ENCODE data around the gene DDC.
"Not testable (repeated sequence)": the region's sequence is repeated elsewhere in the genome, so short reads cannot be mapped to it uniquely, and the experiment has no call there.

DDC gene

GRCh38 chr7:50580057-50580456 lies 14.9 kb upstream of the DDC start:
- DNase-seq (ENCODE audit: low spot score): no peak
- no peak for TF ChIP-seq CTCF (IDR thresholded peaks at IDR 0.05; ENCODE audit: borderline replicate concordance, control extremely low read depth, extremely low read depth, insufficient read depth, missing control alignments)
- in situ Hi-C loops (cut with MboI; ENCODE audit: low sequenced_read_pairs, unreplicated experiment): no loop called here

DNA sequence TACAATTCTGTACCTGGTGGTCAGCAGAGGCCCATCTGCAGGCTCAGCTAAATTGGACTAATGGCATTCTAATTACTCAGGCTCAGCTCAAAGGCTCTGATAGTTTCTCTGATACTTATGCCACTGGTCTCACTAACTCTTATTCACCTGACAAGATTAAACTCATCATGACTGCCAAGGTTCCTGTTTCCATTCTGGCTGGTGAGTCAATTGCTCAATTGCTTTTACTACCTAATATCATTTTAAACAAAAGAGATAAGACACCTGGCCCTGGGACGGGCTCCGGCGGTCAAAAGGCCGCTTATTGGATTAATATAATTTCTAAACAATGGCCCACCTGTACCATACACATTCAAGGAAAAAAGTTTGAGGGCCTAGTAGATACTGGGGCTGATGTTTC lies 12.9 kb upstream of the DDC start:
- in situ Hi-C loops (cut with MboI; ENCODE audit: low sequenced_read_pairs, unreplicated experiment); DNase-seq (ENCODE audit: low spot score): not testable (repeated sequence)

- no peak for DNase-seq (ENCODE audit: low spot score)
- TF ChIP-seq CTCF (IDR thresholded peaks at IDR 0.05; ENCODE audit: borderline replicate concordance, control extremely low read depth, extremely low read depth, insufficient read depth, missing control alignments): no peak
- in situ Hi-C loops (cut with MboI; ENCODE audit: low sequenced_read_pairs, unreplicated experiment): no loop called here
Measured at GRCh38 chr7:50577569-50577968, 12.4 kb upstream of the DDC start.

DNA sequence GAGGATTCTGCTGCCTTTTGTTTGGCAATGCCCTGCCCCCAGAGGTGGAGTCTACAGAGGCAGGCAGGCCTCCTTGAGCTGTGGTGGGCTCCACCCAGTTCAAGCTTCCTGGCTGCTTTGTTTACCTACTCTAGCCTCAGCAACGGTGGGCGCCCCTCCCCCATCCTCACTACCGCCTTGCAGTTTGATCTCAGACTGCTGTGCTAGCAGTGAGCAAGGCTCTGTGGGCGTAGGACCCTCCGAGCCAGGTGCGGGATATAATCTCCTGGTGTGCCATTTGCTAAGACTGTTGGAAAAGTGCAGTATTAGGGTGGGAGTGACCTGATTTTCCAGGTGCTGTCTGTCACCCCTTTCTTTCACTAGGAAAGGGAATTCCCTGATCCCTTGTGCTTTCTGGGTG lies 11.2 kb upstream of the DDC start:
- in situ Hi-C loops (cut with MboI; ENCODE audit: low sequenced_read_pairs, unreplicated experiment); DNase-seq (ENCODE audit: low spot score): not testable (repeated sequence)

- TF ChIP-seq CTCF (IDR thresholded peaks at IDR 0.05; ENCODE audit: borderline replicate concordance, control extremely low read depth, extremely low read depth, insufficient read depth, missing control alignments): no peak
- no peak for DNase-seq (ENCODE audit: low spot score)
- in situ Hi-C loops (cut with MboI; ENCODE audit: low sequenced_read_pairs, unreplicated experiment): no loop called here
Measured at GRCh38 chr7:50567715-50568261, 2.6 kb upstream of the DDC start.

DNA sequence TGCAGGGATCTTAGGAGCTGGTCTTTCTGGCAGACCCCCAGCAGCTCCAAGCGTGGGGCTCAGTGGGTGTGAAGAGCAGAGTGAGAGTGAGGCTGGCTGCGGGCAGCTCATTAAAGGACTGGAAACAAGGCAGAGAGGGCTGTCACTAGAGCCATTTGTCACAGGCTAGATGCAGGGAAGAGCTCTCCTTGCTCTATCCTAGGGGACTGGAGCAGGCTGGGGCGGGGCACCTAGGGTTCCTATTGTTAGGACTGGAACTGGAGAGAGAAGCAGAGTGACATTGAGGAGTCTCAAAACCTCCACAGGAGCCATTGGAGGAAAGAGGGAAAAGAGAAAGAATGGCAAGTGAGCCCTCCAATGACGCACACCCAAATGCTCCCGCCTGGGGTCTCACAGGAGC lies 772 bp upstream of the DDC start:
- DNase-seq (ENCODE audit: low spot score): no peak
- in situ Hi-C loops (cut with MboI; ENCODE audit: low sequenced_read_pairs, unreplicated experiment): no loop called here

DNA sequence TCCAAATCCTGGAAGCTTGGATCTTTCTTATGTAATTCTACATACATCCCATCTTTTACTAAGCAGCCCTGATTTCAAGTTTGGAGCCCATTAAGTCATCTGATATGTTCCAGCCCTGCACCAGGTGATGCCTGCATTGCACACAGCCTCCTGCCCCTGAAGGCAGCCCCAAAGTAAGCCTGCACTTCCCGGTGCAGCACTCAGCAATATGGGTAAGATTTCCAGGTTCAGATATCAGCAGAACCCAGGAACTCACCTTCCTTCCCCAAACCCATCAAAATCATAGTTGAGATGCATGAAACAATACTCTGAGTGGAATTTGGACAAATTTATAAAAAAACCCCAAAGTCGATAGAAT lies 333 bp upstream of the DDC start:
- DNase-seq (ENCODE audit: low spot score): no peak
- in situ Hi-C loops (cut with MboI; ENCODE audit: low sequenced_read_pairs, unreplicated experiment): no loop called here
- TF ChIP-seq CTCF (IDR thresholded peaks at IDR 0.05; ENCODE audit: borderline replicate concordance, control extremely low read depth, extremely low read depth, insufficient read depth, missing control alignments): no peak

More for the DNA sequence above, 772 bp upstream of the DDC start:
- no peak for TF ChIP-seq CTCF (IDR thresholded peaks at IDR 0.05; ENCODE audit: borderline replicate concordance, control extremely low read depth, extremely low read depth, insufficient read depth, missing control alignments)

DNA sequence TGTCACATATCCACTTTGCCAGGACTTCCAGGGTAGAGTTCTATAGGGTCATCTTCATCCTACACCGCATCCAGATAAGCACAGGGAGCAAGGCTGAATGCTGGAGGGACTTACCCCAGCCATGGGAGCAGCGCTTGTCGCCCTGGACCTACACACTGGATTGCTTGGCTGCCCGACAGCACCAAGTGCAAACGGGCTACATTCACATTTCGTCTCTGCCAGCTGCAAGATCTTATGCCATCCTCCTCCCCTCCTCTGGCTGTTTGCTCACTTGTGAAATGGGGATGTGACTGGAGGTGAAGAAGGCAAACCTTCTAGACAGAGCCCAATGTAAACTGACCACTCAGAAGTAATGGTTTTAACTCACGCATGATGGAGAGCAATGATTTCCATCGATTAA lies 1.0 kb downstream of the DDC start:
- DNase-seq (ENCODE audit: low spot score): no peak
- in situ Hi-C loops (cut with MboI; ENCODE audit: low sequenced_read_pairs, unreplicated experiment): no loop called here
- TF ChIP-seq CTCF (IDR thresholded peaks at IDR 0.05; ENCODE audit: borderline replicate concordance, control extremely low read depth, extremely low read depth, insufficient read depth, missing control alignments): no peak
